ENCODE data around the gene TSC1.

The TSC1 gene

GRCh38 chr9:132887181-132888120 lies 57.0 kb downstream of the TSC1 start:
- H3K4me3 ChIP-seq (ENCODE audit: low read depth, low read length), result no peak overlapping the region
- no peak for TF ChIP-seq CTCF (IDR thresholded peaks at IDR 0.05; ENCODE audit: low read depth, low read length)

GRCh38 chr9:132886334-132886725 lies 58.1 kb downstream of the TSC1 start:
- TF ChIP-seq CTCF (IDR thresholded peaks at IDR 0.05; ENCODE audit: low read depth, low read length), result no peak
- no peak overlapping the region for H3K4me3 ChIP-seq (ENCODE audit: low read depth, low read length)

DNA sequence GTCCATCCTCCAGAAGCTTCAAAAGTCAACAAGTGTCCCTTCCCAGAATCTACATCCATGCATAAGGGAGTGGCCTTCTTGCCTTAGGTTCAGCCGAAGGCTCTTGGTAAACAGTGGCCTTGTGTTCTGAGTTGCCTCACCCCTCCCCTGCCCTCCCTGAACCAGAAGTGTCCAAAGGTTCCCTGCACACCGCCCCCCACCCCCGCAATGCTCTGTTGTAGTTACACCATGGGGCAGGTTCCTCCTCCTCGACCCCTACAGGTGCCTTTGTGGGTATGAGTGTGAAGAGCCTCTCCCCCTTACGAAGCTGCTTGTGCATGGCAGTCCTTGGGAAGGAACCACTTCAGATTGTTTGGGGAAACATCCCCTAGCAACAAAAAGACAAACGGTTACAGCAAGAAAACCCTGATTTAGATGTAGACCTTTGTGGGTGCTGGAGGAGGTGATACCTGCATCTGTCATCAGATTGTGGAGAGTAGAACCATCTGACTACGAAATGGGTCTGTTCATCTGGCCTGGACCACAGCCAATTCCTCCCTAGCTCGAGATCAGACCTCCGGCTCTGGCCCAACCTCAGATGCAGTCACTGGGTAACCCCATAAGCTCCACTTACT lies 58.6 kb downstream of the TSC1 start:
- no peak for TF ChIP-seq CTCF (IDR thresholded peaks at IDR 0.05; ENCODE audit: low read depth, low read length)
- H3K4me3 ChIP-seq (ENCODE audit: low read depth, low read length), result no peak overlapping the region

DNA sequence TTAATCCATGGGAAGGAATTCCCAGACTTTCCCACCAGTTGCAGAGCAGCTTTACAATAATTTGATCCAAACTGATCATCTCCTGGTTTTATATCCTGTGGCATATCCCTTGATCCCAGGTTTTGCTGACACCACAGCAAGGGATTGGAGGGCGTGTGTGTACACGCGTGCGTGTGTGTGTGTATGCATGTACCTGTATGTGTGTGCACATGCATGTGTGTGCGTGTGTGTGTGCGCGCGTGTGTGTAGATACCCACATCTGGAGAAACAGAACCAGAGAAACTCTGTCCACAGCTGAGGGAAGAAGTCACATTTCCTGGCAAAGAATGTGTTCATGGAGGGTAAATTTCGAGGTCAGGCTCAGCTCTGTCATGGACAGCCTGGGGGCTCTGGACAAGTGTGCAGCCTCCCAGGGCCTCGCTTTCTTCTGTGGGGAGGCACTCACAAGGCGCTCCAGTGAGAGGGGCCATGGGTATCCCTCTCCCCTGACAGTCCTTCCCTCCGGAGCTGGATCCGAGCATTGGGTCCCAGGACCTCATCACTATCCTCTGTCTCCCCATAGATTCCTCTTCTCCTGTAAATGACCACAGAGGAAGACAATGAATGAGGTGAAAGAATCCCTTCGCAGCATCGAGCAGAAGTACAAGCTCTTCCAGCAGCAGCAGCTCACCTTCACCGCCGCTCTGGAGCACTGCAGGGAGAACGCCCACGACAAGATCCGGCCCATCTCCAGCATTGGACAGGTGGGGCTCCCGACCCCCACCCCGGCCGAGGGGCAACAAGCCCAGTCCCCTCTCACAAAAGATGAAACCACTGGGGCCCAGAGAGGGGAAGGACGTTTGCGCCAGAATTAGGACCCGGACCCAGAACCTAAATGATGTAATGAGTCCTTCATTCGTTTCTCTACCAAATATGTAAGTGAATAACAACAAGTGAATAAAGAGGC lies 60.8 kb downstream of the TSC1 start:
- H3K4me3 ChIP-seq (ENCODE audit: low read depth, low read length), result no peak overlapping the region
- TF ChIP-seq CTCF (IDR thresholded peaks at IDR 0.05; ENCODE audit: low read depth, low read length), result no peak

- TF ChIP-seq CTCF (IDR thresholded peaks at IDR 0.05; ENCODE audit: low read depth, low read length), result no peak
These were observed 61.8 kb downstream of the TSC1 start for GRCh38 chr9:132882616-132883015.

DNA sequence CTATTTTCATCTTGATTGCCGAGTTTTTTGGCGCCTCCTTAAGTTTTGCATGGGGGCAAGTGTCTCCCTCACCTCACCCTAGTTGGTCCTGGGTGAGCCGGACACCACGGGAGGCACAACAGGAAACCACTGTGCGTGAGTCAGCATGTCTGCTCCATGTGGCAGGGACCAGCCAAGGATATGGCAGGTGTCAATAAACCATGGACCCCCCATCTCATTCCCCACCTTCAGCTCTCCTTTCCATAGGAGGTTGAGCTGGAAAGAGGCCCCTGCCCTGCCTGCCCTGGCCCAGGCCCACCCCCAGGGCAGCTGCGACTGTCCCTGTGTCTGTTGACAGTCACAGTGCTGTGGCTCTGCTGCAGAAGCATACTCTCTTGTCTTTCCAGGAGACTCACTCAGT lies 62.6 kb downstream of the TSC1 start:
- H3K4me3 ChIP-seq (ENCODE audit: low read depth, low read length), result no peak overlapping the region
- no peak for TF ChIP-seq CTCF (IDR thresholded peaks at IDR 0.05; ENCODE audit: low read depth, low read length)

More at GRCh38 chr9:132882616-132883015, 61.8 kb downstream of the TSC1 start:
- H3K4me3 ChIP-seq (ENCODE audit: low read depth, low read length), result no peak overlapping the region

Data from WI38 (cell line).